GM23248 (cell line): ENCODE measurements around the gene PSMG4.

Experiments
- EZH2 ChIP-seq: fragments of 200-600 bp; sonication (generic); IDR thresholded peaks from 2 replicates; pipeline ENCODE4 v1.6.1; 2018; ENCODE audit warnings: antibody characterized with exemption, mild to moderate bottlenecking; ENCODE audit not compliant: insufficient read depth, poor library complexity, severe bottlenecking
- EZH2phosphoT487 ChIP-seq: fragments of 200-600 bp; sonication (generic); IDR thresholded peaks from 2 replicates; pipeline ENCODE4 v1.6.1; 2018; ENCODE audit warnings: antibody characterized with exemption, moderate library complexity, mild to moderate bottlenecking, low read depth; ENCODE audit not compliant: insufficient read depth

DNA sequence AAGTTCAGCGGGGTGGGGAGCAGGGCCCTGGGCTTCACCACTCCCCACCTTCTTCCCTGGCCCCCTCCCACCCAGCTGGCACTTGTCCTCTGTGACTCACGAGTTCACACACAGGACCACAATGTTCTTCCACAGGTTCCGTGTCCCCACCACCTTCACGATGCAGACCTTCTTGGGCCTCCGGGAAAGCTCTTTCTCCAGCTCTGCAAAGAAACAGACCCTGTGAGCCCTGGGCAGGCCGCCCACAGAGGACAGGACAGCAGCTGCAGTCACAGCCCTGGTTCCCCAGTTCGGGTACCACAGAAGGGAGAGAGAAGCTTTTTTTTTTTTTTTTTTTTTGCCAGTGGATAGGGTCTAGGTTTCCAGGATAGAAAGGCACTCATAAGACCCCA, 30.9 kb downstream of the PSMG4 start:
- no peak for TF ChIP-seq EZH2phosphoT487
- TF ChIP-seq EZH2, result no peak
